HG02981 (cell line): Measurements from ENCODE around the gene ADISSP.
"Not testable (repeated sequence)": the region's sequence is repeated elsewhere in the genome, so short reads cannot be mapped to it uniquely, and the experiment has no call there.

Experiments used
- ATAC-seq: cut with Tn5 transposase; IDR thresholded peaks from one replicate; pipeline ENCODE4 v1.9.1; 2021; ENCODE audit warnings: mild to moderate bottlenecking, moderate library complexity; ENCODE audit not compliant: unreplicated experiment

The ADISSP gene

GRCh38 chr20:3797592-3798372, 30.2 kb upstream of the ADISSP start:
- no peak for ATAC-seq

- no peak for ATAC-seq
These were observed 29.6 kb upstream of the ADISSP start for GRCh38 chr20:3797226-3797545.

- no peak for ATAC-seq
These were observed 29.1 kb upstream of the ADISSP start for GRCh38 chr20:3796477-3797225.

GRCh38 chr20:3795511-3796468, 28.2 kb upstream of the ADISSP start, which contains the start of gene CDC25B:
CDC25B (plus strand) TSS chr20:3796310; CDS start chr20:3796532, 222 bp downstream.
- peak; percentile 53 for ATAC-seq

DNA sequence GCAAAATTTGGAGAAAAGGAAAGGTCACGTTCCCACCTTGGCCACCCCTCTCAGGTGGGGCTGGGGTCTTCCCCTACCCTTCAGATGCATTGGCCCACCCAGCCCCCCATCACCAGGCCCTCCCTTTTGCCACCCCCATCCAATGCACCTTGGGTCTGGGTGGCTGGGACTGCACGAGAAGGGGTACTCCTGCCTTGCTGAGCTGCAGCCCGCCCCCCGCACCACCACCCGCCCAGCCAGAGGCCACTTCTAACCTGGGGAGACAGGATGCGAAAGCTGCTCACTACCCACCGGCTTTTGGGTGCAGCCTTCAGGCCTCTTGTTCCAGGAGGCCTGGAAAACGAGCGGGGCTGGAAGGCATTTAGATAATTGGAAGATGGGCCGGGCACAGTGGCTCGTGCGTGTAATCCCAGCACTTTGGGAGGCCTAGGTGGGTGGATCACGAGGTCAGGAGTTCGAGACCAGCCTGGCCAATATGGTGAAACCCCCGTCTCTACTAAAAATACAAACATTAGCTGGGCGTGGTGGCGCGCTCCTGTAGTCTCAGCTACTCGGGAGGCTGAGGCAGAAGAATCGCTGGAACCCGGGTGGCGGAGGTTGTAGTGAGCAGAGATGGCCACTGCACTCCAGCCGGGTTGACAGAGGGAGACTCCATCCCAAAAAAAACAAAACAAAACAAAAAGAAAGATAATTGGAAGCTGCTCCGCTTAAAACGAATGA, 27.3 kb upstream of the ADISSP start:
- no peak for ATAC-seq

- ATAC-seq, result not testable (repeated sequence)
These were observed 26.6 kb upstream of the ADISSP start for GRCh38 chr20:3794168-3794567.

- not testable (repeated sequence) for ATAC-seq
These were observed 21.6 kb upstream of the ADISSP start for GRCh38 chr20:3789201-3789600.

GRCh38 chr20:3788685-3789155, 21.2 kb upstream of the ADISSP start:
- ATAC-seq, result no peak

DNA sequence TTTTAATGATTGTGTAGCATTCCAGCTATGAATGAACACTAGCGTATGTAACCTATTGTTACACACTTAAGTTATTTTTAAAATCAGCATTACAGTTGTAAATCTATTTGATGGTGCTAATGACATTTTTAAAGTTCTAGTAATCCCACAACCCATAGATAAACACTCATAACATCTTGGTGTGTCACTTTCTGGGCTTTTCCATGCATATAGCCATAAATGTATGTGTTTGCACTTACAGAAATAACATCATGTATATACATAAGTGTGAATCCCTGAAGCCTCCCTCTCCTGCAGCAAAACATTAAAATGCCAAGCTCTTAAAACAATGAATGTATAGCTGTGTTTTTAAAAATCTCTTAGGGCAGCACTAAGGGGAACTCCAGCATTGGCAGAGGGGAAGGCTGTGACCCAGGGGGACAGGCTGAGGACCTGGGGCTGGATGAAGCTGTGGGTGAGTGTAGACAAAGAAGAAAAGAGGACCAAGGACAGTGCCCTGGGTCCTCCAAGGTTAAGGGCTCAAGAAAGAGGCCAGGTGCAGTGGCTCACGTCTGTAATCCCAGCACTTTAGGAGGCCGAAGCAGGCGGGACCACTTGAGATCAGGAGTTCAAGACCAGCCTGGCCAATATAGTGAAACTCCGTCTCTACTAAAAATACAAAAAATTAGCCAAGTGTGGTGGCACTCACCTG, 19.9 kb upstream of the ADISSP start:
- no peak for ATAC-seq

- peak; percentile 81 for ATAC-seq
These were observed 19.2 kb upstream of the ADISSP start, which contains the start of gene CENPB for GRCh38 chr20:3786665-3787323. CENPB (minus strand) TSS chr20:3786740; CDS start chr20:3786483, 257 bp downstream.

DNA sequence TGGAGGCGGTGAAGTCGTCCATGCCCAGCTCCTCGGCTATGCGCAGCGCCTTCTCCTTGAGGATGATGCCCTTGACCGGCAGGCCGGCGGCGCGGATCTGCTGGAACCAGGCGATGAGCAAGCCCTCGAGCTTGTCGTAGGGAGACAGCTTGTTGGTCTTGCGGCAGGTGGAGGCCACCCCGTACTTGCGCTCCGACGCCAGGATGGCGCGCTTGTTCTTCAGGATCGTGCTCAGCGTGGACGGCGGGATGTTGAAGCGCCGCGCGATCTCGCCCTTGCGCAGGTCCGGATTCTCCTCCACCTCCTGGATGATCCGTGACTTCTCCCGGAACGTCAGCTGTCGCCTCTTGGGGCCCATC, 18.6 kb upstream of the ADISSP start:
- ATAC-seq, result peak; percentile 48

DNA sequence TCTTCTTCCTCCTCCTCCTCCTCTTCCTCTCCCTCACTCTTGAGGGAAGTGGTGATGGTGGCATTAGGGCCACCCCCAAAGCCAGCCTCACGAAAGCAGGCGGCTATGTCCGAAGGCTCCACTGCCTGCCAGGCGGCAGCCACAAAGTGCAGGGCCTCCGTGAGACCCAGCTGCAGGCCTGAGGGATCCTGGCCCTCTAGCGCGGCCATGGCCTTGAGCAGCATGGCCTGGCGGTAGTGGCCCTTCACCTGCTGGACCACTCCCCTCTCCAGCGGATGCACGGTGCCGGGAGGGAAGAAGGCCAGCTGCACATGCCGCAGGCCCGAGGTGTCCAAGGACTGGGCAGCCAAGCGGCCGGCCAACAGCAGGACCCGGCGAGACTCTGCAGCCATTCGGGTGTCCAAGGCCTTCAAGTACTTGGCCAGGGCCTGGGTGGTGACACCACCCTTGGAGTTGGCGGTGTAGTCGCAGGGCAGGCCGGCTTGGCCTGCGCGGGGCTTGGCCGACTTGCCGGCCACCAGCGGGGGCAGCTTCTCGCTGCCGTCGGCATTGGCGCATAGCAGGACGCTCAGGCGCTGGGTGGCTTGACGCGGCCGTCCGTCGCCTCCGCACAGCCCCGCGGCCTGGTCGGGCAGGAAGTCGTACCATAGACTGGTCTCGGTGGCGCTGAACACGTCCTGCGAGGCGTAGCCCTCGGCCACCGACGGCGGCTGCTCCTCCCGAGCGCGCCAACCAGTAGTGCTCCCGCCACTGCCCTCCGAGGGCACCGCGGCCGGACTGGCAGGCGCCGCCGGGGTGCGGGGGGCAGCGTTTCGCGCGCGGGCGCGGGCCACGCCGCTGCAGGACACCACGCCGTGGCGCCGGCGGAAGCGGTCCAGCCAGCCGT, 17.9 kb upstream of the ADISSP start:
- no peak for ATAC-seq

GRCh38 chr20:3784863-3785239, 17.3 kb upstream of the ADISSP start:
- ATAC-seq, result no peak

GRCh38 chr20:3784216-3784853, 16.8 kb upstream of the ADISSP start:
- ATAC-seq, result no peak

GRCh38 chr20:3783511-3784195, 16.1 kb upstream of the ADISSP start:
- ATAC-seq, result no peak

DNA sequence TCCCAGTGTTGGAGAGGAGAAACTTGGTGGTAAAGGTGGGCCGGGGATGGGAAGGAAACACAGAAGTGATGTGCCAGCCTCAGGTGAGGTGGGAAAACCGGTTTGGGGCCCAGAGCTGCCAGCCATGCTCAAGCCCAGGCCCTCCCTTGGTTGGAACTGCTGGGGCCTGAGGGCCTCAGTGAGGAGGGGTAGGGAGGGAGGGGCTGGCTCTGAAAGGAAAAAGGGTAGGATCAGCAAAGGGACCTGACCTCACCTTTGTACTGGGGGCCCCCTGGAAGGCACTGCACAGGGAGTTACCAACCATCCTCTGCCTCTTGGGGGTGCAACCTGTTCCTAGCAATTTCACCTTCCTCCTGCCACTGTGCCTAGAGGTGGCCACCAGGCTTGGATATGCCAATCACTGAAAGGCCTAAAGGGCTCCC, 15.5 kb upstream of the ADISSP start:
- no peak for ATAC-seq

DNA sequence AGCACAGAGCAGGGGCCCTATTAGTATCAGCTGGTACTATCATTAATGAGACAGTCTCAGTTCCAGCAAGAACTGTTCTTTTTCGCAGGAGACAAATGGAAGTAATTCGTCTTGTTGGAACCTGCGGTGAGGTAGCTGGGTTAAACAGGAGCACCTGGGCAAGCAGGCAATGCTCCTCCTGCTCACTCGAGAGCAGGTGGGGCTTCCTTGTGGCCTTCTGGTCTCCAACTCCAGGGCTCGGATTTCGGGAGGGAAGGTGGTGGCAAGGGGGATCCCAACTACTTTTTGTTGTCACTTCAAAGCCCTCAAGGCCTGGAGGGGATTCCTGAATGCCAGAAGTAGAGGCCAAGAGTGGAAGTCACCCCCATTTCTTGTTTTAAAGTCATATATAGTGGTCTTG, 15.0 kb upstream of the ADISSP start:
- ATAC-seq, result no peak
